SH-SY5Y (cell line): ENCODE results near the gene MTG2.

Source experiments
- GATA2 ChIP-seq: IDR thresholded peaks from 2 replicates; pipeline ENCODE4 v1.6.1; 2011; ENCODE audit warnings: mild to moderate bottlenecking, low read depth, low read length
- GATA3 ChIP-seq: IDR thresholded peaks from 2 replicates; pipeline ENCODE4 v1.6.1; 2011; ENCODE audit warnings: low read depth, mild to moderate bottlenecking, low read length, moderate library complexity

Gene MTG2

DNA sequence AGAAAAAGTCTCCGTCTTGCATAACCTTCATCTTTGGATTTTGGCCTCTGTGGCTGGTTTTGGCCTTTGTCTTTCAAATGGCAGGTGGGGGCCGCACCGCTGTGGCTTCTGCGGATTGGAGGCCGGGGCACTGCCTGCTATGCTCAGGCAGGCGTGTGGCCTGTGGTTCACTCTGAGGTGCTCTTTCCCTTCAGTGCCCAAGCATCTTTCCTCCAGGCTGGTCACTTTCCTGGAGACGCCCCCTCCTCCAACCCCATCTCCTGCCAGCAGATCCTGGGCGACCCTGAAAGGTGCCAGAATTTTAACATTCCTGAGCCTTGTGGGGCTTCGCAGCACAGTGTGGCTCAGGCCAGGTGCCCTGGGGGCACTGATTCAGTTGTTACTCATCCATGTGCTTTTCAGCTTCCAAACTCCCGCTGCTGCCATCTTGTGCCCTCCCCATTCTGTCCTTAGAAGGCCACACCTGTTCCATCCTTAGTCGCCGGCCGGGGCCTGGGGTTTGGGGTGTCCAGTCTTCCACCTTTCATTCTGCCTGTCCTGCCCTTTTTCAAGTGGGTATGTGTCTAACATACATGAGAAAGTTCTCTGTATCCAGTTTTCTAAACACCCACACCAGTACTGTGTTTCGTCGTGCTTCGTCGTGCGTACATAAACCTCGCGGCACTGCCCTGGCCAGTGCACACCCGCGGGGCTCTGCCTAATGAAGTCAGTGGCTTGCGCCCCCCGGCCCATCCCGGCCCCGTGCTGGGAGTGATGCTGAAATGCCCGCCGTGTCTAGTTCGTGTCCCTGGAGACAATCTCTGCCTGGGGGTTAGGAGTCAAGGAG is 27.2 kb upstream of the MTG2 start:
- TF ChIP-seq GATA2 (no peak), GATA3 (no peak)

DNA sequence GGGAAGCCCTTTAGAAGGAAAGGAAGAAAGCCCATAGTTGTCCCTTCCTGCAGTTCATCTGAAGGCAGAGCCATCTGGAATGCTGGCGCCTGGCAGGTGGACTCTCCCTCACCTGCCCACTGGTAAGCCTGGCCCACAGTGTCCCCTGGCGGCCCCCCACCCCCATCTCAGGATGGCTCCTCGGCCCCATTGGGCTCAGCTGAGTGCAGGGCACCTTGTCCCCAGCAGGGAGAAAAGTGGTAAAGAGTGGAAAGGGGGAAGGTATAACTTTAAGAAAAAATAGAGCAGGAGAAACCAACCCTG is 26.6 kb upstream of the MTG2 start:
- TF ChIP-seq GATA3 (no peak), GATA2 (no peak)

DNA sequence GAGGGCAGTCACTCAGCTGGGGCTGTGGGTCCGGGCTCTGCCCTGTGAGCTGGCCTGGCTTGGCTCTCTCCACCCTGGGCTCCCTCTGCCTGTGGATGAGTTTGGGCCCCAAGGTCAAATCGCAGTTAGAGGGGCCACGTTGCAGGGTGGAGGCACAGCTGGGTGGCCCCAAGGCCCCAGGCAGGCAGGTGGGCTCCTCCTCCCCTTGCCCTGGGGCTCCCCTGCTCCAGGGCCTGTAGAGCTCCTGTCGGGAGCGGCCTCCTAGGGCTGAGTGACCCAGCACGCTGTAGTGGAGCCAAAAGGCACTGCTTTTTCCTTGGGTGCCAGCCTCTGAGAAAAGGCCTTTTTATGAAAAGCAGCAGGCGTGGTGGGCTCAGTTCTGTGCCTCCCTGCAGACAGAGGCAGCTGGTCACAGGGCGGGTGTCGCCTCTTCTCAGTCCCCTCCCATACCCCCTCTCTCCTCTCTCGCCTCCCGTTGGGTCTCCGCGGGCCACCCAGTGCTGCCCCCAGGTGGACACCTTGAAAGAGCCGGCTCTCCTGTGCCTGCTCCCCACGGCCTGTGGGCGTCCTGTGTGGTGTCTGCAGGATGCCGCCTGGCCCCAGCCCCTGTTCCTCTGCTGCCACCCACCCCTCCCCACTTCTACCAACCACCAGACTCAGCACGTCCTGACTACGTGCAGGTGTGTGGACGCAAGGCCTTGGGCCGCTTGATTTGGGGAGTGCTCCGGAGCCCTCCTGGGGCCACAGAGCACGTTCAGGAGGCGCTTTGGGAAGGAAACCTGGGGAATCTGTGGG is 26.0 kb upstream of the MTG2 start:
- no peak for TF ChIP-seq GATA3
- TF ChIP-seq GATA2: no peak

DNA sequence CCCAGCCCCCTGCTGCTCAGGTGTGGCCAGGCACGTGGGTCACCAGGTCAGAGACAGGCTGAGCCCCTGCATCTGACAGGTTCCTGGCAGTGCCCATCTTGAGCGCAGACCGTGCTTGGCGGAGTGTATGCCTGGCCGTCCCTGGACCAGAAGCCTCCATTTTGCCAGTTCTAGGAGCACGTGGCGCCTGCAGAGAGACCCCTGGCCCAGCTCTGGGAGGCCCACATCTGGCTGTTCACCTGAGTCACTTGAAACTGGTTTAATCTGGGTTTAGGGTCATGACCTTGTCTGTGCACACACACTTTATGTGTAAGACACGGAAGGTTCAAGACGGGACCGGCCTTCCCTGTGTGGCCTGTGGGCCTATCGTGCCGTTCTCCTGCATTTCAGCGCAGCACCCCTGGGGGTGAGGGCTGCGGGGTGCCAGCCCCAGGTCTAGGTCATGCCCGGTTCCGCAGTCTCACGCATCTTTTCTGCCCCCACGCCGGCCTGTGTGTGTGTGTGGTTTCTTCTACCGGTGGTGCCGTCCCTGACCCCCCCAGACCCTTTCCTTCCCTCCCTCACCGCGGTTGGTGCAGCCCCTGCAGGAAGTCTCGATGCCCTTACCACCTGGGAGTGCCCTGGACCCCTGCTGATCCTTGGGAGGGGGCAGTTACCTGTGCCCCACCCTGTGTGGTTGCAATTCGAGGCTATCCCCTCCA is 25.3 kb upstream of the MTG2 start:
- TF ChIP-seq GATA3: no peak
- TF ChIP-seq GATA2: no peak

DNA sequence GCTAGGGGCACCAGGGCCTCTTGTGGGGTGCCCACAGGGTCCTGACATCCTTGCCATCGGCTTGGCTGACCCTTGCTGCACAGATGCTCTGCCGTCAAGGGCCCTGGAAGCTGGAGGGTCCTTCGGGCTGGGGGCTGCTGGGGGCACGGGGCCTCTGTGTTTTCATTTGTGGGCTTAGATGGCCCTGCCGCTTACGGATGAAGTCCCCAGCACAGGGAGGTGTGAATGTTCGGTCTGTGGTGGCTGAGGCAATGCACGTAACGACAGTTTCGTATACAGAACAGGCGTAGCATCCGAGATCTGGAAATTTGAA is 24.8 kb upstream of the MTG2 start:
- no peak for TF ChIP-seq GATA2

DNA sequence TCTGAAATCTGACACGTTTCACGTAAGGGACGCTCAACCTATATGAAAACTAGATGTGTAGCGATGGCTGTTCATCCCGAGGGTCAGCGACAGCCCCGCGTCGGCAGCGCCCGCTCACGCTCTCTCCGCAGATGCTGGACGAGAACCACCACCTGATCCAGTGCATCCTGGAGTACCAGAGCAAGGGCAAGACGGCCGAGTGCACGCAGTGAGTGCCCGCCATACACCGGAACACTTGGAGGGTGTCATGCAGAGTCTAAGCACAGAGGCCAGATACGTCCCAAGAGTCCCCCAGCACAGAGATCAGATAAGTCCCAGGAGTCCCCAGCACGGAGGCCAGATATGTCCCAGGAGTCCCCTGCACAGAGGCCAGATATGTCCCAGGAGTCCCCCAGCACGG is 24.3 kb upstream of the MTG2 start:
- TF ChIP-seq GATA3 (no peak), GATA2 (no peak)

DNA sequence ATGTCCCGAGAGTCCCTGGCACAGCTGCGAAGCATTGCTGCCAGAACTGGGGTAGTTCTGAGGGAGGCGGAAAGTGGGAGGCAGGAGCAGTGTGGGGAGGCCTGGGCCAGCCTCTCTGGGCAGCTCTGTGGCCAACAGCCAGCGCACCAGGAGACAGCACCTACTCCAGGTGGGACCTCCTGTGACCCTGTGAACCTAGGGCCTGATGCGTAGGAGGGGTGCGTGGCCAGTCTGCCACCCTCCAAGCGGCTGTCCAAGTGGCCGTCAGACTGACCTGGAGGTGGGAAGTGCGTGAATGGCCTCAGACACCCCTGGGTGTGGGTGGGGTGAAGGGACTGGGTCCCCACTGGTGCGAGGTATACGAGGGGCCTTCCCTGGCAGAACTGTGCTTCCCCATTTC is 23.8 kb upstream of the MTG2 start:
- TF ChIP-seq GATA3 (no peak), GATA2 (no peak)

DNA sequence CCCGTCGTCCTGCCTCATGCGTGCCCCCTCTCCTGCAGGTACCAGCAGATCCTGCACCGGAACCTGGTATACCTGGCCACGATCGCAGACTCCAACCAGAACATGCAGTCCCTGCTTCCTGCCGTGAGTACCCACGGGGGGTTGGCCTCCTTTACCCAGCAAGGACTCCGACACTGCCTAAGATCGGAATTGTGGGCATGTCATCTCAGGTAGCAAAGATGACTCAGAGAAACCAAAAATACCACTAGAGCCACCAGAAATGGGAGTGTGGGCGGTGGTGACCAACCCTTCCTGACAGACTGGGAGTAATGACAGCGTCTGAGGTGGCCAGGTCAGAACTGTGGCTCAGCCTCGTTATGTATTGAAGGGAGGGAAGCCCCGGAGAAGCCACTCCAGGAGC is 23.0 kb upstream of the MTG2 start:
- no peak for TF ChIP-seq GATA3
- TF ChIP-seq GATA2: no peak

DNA sequence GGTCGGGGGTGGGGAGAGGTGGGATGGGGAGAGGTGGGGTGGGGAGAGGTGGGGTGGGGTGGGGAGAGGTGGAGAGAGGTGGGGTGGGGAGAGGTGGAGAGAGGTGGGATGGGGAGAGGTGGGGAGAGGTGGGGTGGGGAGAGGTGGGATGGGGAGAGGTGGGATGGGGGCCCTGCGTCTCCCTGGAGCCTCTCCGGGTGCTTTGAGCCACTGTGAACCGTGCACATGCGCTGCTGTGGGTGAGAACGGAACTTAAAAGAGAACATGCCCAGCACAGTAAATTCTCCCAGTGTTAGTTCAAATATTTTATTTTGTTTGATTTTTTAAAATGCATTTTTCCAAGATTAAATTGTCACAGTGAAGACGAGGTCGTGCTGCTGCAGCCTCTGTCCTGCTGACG is 22.6 kb upstream of the MTG2 start:
- no peak for TF ChIP-seq GATA3

DNA sequence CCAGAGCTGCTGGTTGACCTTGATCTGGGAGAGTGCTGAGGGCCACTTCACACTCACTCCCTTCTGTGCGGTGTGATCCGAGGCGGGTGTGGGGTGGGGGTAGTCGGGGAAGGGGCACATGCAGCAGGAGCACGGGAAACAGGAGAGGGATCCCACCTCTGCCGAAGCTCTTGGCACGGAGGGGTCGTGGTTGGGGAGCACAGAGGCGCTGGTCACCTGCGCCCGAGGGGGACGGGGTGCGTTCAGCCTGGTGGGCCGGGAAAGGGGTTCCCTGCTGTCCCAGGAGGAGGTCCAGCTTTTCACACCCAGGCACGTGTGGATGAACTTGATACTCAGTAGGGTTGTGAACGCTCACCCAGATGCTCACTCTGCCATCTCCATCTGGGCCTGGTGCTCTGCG is 22.0 kb upstream of the MTG2 start:
- TF ChIP-seq GATA3 (no peak), GATA2 (no peak)

DNA sequence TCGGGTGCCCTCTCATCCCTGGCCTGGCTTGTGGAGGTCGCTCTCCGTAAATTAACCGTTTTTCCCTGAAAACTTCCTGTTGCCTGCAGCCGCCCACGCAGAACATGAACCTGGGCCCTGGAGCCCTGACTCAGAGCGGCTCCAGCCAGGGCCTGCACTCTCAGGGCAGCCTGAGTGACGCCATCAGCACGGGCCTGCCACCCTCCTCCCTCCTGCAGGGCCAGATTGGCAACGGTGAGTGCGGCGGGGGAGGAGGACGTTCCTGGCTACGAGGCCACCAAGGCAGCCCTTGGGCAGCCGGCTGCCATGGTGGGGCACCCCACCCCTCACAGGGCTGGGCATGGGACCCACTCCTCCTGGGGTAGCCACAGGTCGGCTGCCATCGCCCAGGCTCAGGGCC is 21.5 kb upstream of the MTG2 start:
- TF ChIP-seq GATA3: no peak
- TF ChIP-seq GATA2: no peak

DNA sequence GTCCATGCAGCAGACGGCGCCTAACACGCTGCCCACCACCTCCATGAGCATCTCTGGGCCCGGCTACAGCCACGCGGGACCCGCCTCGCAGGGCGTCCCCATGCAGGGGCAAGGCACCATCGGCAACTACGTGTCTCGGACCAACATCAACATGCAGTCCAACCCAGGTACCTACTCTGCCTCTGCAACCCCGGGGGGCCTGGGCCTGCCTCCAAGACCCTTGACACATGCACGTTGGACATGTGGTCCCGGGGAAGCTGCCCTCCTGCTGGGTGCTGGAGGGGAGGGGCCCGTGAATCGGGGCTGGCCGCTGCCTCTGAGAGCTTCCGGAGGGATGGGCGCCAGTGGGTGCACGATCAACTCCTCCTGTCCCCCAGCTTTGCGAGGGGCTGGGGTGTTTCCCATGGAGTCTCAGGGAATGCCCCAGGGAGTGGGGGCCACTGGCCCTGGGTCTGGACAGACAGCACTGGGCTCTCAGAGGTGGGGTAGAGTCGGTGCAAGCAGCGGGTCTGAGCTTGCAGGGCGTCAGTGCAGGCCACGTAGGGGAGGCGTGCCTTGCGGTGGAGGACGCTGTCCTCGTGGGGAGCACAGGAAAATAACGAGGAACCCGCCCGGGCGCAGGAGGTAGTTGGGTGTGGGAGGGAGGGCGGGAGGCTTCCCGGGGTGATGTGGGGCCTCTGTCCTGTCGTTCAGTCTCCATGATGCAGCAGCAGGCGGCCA is 19.9 kb upstream of the MTG2 start:
- TF ChIP-seq GATA3 (no peak), GATA2 (no peak)

DNA sequence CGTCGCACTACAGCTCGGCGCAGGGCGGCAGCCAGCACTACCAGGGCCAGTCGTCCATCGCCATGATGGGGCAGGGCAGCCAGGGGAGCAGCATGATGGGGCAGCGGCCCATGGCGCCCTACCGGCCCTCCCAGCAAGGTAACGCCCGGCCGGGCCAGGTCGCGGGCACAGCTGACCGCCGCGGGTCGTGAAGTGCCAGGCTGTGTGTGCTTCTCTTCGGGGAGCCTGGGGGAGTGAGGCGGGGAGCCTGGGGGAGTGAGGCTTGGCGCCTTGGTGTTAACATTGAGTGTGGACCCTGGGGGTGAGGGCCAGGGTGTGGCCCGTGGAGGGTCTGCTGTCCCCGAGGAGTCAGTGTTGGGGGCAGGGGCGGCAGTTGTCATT is 19.4 kb upstream of the MTG2 start:
- TF ChIP-seq GATA3: no peak
- no peak for TF ChIP-seq GATA2

DNA sequence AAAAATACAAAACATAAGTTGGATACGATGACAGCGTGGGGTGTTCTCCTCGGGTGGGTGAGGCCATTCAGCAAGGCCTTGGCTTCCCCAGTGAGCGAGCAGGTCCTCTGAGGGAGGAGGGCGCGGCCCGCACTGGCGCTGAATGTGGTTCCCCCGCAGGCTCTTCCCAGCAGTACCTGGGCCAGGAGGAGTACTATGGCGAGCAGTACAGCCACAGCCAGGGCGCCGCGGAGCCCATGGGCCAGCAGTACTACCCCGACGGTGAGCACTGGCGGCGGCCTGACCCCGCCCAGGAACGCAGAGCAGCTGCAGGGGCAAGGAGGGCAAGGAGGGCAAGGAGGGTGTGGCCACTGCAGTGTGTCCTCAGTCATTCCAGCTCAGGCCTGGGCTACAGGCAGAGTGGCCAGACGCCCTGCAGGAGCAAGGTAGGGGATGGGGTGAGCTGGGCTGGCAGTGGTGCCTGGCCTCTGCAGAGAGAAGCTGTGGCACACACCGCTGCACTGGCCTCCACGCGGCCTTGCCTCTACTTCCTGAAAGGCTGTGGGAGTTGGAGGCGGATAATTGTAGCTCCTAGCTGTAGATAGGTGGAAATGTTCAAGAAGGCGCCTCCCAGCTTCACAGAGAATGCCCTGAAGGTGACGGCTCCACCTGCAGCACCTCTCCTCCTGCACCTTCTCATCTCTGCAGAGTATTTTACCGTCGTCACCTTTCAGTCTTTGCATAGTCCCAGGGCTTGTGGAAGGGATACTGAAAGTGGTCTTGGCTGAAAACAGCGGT is 18.7 kb upstream of the MTG2 start:
- TF ChIP-seq GATA2 (no peak), GATA3 (no peak)
